CD4-positive, alpha-beta T cell treated with Interleukin-21 for 1 hour (primary cell): ENCODE data around the gene HIC1.
A peak's percentile ranks its signal among the peaks of the same experiment; 100 is the strongest.

Source experiments
- DNase-seq: peaks from one replicate; pipeline ENCODE4 v3.0.0-alpha.2; 2020

HIC1 gene

GRCh38 chr17:2025220-2025621, 29.7 kb upstream of the HIC1 start, which contains the start of gene RTN4RL1:
Gene RTN4RL1 (minus strand): TSS chr17:2025334. CDS start chr17:2024865, 469 bp downstream.
- peak; percentile 84 for DNase-seq

- DNase-seq: peak; percentile 21
Observed at GRCh38 chr17:2025622-2026309, 29.1 kb upstream of the HIC1 start.

DNA sequence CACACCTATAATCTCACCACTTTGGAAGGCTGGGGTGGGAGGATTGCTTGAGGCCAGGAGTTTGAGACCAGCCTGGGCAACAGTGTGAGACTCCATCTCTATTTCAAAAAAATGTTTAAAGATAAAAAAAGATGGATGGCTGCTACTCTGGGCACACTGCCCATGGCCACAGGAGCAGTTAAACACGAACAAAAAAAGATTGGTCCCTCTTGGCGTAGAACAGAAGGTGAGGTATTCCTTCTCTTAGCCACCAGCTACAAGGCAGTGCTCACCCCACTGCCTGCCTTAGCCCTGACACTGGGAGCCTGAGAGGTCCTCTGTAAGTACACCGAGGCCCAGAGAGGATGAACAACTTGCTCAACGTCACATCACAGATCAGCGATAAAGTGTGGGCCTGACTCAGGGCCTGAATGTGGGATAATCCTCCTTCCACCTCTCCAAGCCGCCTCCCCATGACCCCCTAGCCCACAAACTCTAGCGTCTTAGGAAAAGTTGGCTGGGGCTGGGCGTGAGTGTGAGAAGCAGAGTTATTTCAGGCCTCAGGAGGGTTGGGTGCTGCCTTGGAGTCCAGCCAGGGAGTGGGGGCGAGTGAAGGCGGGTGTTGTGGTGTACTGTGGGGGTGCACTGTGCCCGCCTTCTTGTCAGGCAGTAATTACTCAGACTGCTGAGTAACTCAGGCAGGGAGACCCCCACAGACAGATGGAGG, 27.2 kb upstream of the HIC1 start:
- DNase-seq: no peak

- DNase-seq: no peak
Observed at GRCh38 chr17:2028234-2028614, 26.7 kb upstream of the HIC1 start.

DNA sequence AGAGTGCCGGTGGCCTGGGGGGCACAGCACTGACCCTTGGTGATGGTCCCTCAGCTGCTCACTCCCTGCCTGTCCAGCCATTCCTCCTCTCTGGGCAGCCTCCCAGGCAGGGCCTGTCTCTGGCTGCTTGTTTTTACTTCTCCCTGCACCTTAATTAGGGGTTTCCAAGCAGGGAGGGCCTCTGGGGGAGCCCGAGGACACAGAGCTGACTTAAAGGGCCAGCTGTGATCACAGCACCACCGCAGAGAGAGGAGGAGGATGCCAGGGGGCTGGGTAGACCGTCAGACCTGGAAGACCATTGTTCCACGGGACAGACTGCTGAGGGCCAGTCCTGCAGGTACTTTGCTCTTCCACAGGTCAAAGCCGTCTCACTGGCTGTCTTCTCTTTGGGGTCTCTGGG, 26.2 kb upstream of the HIC1 start:
- DNase-seq: no peak

DNA sequence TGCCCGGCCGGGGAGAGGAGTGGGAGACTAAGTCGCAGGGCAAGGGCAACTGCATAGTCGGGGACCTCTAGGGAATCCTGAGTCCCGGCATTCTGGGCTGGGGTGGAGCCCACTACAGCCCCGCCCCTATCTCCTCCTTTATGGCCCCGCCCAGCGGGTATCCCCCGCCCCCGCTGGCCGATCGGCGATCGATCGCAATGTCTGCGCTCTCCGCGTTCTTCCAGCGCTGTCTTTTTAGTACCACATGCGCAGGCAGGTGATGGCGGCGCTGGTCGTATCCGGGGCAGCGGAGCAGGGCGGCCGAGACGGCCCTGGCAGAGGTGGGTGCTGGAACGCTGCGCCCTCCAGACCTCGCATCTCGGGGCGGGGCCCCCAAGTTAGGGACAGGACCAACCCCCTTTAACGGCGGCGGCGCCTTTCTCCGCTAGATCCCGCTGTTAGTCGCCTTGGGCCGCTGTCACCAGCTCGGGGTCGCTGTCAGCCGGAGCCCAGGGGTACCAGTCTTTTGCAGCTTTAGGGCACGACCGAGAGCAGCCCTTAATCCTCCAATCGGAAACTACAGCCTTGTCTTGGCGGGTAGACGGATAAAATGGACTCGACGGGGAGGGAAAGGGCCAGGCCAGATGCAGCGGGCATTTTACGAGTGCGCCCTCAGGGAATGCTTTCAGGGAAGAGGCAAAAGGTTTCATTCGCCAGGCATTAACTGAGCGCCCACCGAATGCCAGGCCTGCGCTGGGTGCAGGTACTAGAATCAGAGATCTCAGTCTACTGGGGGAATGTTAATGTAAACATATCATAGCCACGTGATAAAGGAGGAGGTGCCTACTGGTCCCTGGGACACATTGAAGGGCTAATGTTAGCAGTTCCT, 24.8 kb upstream of the HIC1 start, which contains the start of gene DPH1:
TSS of gene DPH1 (plus strand) at position 243 of the 868 bp plus-strand sequence. CDS start at position 260, 17 bp downstream.
- DNase-seq: peak; percentile 89

GRCh38 chr17:2030779-2031163, 24.1 kb upstream of the HIC1 start:
- no peak for DNase-seq

DNA sequence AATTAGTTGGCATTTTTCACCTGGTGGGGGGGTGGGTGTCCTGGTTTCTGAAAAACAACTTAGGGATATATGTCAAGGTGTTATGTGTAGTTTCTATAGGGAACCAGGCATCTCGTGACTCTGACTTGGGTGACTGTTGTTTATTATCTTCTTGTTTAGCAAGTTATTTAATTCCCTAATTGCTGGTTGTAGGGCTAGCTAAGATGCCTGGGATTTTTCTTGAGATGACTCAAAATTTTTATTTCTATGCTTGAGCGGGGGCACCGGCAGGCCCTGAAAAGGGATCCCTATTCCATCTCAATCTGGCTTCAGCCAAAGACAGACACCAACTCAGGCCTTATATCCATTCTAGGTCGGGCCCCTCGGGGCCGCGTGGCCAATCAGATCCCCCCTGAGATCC, 21.8 kb upstream of the HIC1 start:
- DNase-seq: no peak

- no peak for DNase-seq
Observed at GRCh38 chr17:2034157-2034556, 20.7 kb upstream of the HIC1 start.

- DNase-seq: no peak
Observed at GRCh38 chr17:2034806-2035540, 19.9 kb upstream of the HIC1 start.

DNA sequence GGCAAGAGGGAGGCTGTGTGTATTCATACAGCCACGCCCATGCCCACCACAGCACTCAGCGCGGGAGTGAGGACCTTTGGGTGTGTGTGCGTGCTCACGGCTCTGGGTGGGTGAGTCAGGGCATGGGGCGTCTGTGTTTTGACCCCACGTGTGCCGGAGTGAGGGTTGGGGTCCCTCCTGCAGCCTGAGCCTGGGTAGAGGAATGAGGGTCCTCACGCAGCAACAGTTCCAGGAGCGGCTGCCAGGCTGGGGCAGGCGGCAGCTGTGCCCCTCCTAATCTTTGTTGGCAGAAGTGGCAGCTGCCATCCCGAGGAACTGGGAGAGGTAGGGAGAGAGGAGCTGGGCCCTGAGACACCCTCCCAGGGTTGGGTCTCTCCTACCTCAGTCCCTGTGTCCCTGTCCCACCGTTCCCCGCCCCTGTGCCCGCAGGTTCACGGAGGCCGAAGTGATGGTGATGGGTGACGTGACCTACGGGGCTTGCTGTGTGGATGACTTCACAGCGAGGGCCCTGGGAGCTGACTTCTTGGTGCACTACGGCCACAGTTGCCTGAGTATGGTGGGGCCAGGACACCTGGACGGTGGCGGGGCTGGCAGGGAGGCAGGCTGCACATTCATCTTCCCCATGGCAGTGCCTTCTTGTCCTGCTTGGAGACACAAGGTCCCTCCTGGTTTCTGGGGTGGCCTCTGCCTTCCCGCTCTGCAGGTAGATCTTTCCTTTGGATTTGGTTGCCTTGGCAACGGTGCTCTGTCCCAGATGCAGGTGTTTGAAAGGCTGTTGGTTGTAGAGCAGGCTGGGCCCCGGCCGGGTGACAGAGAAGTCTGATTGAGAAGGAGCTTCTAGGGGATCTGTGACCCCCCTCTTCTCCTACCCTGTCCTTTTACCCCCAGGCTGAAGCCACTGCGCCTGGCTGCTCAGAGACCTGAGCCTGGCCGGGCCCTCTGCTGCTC, 19.1 kb upstream of the HIC1 start:
- DNase-seq: no peak

DNA sequence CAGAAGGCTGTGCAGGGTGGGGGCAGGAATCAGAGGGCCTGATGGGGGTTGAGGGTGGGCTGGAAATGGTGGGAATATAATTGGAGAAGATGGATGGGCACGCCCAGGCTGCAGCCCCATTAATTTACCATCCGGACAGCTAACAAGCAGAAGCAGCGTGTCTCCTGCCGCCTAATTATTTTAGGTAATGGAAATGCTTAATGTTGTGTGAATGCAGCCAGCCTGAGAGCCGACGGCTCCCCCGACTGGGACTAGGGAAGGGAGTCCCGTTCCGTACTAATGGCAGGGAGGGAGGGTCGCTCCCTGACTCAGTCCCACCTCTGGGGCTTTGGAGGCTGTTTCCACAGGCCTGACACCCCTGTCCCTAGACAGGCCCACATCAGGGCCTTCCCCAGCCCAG, 17.7 kb upstream of the HIC1 start:
- DNase-seq: no peak

DNA sequence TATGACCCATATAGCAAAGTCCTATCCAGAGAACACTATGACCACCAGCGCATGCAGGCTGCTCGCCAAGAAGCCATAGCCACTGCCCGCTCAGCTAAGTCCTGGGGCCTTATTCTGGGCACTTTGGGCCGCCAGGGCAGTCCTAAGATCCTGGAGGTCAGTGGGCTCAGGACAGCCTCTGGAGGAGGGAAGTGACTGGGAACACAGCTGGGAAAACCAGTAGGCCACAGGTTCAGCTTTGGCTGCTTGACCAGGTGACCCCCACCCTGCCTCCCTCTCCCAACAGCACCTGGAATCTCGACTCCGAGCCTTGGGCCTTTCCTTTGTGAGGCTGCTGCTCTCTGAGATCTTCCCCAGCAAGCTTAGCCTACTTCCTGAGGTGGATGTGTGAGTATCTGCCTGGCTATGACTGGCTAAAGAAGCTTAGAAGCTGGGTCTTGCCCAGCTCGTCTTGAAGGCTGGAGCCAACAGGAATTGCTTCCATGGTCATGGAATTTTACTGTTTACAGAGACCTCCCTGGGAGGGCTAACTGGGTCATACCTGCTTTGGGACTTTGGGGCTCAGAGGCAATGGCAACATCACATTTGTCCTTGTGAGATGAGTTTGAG, 14.6 kb upstream of the HIC1 start:
- no peak for DNase-seq

- DNase-seq: no peak
Observed at GRCh38 chr17:2040942-2041560, 13.9 kb upstream of the HIC1 start.

DNA sequence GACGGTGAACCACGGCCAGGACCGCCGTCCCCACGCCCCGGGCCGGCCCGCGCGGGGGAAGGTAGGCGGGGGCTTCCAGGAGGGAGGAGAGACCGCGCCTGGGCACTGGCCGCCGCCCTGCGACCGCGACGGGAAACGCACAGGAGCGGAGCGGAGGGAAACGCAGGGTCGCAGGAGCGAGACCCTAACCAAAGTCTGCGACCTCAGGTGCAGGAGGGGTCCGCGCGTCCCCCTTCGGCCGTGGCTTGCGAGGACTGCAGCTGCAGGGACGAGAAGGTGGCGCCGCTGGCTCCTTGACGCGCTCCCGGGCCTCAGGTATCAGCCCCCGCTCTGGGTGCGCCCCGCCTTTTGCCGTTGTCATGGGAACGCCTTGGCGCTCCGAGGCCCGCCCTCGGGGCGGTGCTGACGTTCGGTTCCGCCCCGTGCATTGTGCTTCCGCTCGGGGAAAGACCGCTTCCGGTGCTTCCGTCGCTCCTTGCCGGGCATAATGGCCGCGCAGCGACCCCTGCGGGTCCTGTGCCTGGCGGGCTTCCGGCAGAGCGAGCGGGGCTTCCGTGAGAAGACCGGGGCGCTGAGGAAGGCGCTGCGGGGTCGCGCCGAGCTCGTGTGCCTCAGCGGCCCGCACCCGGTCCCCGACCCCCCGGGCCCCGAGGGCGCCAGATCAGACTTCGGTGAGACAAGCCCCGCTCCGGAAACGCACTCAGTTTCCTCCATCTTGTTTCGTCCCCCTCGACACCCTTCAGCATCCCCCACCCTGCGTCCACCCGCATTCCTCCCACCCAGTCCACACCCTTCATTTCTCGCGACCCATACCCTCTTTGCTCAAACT, 13.1 kb upstream of the HIC1 start, which contains the start of gene OVCA2:
TSS of gene OVCA2 (plus strand) at position 462 of the 829 bp plus-strand sequence. CDS start at position 488, 26 bp downstream.
- DNase-seq: peak; percentile 97

- no peak for DNase-seq
Observed at GRCh38 chr17:2042390-2042847, 12.5 kb upstream of the HIC1 start.

DNA sequence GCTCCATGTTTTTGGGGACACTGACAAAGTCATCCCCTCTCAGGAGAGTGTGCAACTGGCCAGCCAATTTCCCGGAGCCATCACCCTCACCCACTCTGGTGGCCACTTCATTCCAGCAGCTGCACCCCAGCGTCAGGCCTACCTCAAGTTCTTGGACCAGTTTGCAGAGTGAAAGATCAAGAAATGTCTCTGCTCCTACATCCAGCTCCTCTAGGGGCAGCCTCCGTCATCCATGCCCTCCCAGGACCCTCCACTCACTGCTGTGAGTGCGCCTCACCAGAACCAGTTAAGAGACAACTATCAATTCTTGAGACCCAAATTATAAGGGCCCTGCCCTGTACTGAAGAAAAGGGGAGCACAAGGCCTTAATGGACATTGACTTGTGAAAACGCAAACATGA, 12.0 kb upstream of the HIC1 start:
- DNase-seq: no peak

- DNase-seq: no peak
Observed at GRCh38 chr17:2043785-2044184, 11.1 kb upstream of the HIC1 start.

- DNase-seq: no peak
Observed at GRCh38 chr17:2044263-2044894, 10.5 kb upstream of the HIC1 start.
